Femur (tissue), 1 donor: ENCODE measurements around the gene TOP1.
"Not testable (repeated sequence)": the region's sequence is repeated elsewhere in the genome, so short reads cannot be mapped to it uniquely, and the experiment has no call there.

Experiments
- DNase-seq: peaks from one replicate; pipeline ENCODE4 v3.0.0-alpha.2; 2017

TOP1 gene

DNA sequence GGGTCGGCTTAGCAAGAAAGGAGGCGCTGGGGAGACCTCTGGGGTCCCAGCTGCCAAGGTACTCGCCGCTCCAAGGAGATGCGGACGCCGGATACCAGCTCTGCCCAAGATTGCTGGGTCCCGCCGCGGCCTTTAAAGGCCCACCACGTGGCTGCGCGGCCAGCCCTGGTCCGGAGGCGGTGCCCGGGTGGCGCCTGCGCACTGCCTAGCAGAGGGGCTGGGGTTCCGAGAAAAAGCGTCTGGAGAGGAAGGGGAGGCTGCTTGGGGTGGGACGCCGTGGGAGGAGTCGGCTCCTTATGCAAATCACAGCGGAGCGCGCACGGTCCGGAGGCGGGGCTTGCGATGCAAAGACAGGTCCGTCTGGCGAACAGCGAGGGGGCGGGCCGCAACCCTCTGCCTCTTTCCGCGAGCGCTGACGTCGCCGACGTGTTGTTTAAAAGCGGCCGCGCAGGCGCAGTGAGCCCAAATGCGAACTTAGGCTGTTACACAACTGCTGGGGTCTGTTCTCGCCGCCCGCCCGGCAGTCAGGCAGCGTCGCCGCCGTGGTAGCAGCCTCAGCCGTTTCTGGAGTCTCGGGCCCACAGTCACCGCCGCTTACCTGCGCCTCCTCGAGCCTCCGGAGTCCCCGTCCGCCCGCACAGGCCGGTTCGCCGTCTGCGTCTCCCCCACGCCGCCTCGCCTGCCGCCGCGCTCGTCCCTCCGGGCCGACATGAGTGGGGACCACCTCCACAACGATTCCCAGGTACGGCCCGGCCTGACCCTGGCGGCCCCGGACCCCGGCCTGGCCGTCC, at the start of gene TOP1:
TOP1 (plus strand) TSS at position 464 of the 791 bp plus-strand sequence; CDS start at position 710, 246 bp downstream.
- DNase-seq = peak; percentile 100

GRCh38 chr20:40979247-40979646, 49.4 kb upstream of the TOP1 start:
- DNase-seq = no peak

DNA sequence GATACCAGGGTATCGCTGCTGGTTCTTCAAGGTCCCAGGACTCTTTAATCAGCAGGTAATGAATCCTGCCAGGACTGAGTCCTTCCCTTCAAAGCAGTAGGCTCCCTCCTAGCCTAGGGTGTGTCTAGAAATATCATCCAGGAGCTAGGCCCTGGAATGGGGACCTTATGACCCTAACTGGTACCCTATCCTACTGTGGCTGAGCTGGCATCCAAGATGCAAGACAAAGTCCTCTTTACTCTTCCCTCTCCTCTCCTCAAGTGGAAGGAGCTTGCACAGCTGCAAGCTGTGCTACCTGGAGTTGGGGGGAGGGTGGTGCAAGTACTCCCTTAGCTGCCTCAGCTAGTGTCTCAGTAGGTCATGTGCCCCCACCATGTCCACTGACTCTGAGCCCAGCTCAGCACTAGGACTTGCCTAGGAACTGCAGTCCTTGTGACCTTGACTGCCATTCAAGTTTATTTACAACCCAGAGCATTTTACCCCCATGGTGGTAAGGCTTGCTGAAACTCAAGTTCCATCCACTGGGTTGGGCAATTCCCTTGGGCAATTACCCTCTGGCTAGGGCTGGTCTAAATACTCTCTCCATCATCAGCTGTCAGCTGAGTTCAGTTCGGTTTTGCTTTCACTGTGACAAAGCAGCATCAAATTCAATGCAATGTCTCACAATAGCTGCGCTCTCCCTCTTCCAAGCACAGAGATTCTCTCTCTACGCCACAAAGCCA, 48.4 kb upstream of the TOP1 start:
- no peak for DNase-seq

DNA sequence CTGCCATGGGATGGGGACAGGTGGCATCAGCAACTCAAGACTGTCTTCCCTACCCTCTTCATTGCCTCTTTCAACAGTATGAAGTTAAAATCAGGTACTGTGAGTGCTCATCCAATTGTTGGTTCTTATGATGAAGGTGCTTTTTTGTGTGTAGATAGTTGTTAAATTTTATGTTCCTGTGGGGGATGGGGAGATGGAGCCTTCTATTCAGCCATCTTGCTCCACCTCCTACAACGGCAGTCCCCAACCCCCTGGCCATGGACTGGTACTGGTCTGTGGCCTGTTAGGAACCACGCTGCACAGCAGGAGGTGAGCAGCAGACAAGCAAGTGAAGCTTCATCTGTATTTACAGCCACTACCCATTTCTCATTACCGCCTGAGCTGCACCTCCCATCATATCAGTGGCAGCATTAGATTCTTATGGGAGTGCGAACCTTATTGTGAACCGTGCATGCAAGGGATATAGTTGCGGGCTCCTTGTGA, 47.8 kb upstream of the TOP1 start:
- no peak for DNase-seq

- DNase-seq = no peak
Observed at GRCh38 chr20:40982415-40983145, 46.0 kb upstream of the TOP1 start.

DNA sequence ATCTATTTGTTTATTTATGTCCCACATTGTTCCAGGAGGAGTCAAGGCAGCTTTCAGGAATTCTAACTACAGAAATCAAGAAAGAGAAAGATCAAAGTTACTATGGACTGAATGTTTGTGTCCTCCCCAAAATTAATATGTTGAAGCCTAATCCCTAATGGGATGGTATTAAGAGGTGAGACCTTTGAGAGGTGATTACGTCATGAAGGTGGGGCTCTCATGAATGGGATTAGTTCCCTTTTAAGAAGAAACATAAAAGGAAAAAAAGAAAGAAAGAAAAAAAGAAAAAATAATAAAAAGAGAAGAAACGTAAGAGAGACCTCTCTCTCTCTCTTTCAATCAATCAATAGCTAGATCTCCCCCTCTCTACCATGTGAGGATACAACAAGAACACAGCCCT, 44.7 kb upstream of the TOP1 start:
- DNase-seq = no peak

DNA sequence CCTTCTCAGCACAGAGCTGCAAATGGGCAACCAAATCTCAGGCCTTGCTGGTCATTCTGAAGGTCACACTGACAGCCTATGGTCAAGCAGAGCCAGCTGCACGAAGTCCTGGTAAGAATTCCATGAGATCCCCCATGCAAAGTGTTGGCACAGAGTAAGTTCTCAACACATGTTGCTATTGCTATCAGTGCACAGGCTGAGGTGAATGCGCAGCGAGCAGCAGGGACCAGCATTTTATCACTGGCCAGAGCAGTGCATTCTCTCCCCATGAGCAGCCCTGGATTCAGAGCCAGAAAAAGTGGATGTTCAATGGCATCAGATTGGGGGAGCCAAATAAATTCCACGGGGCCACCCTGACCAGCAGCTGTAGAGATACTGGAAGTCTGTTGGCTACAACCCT, 44.1 kb upstream of the TOP1 start:
- no peak for DNase-seq

DNA sequence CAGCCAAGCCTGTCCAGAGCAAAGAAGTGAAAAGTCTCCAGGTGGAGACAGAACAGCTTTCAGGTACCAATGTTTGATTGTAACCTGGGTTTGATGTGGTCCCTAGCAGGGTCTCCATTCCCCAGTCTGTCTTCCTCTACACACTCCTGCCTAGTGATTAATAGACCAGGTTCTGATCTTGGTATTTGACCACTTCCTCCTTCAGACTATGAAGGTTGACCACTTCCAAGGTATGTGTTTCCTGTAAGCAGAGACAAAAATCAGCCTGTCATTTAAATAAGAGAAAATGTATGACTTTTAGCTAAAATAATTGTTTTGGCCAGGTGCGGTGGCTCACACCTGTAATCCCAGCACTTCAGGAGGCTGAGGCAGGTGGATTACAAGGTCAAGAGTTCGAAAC, 41.8 kb upstream of the TOP1 start:
- no peak for DNase-seq

DNA sequence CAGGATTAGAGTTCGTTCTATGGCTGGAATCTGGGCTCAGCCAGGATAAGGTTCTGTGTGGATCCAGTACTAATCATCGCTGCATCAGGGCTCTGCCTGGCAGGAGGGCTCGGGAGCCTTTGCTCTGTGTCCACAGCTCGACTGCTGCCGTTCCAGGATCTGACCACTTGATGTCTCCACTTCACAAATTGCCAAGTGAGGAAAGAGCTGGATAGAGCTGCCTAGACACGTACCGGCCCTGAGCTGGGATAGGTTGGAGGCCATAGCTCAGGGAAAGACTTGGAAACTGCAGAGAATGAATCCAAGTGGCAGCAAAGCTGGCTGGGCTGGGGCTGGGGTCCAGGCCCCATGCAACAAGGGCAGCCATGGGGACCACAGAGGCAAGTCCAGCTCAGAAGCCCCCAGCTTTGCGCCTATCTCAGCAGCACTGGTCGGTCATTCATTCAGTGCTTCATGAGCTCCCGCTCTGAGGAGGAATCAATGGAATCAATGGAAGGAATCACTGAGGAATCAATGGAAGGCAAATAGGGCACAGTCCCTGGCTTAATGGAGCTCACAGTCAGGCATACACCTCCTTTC, 38.0 kb upstream of the TOP1 start:
- DNase-seq = peak; percentile 85

- DNase-seq = peak; percentile 48
Observed at GRCh38 chr20:40991181-40991889, 37.3 kb upstream of the TOP1 start.

DNA sequence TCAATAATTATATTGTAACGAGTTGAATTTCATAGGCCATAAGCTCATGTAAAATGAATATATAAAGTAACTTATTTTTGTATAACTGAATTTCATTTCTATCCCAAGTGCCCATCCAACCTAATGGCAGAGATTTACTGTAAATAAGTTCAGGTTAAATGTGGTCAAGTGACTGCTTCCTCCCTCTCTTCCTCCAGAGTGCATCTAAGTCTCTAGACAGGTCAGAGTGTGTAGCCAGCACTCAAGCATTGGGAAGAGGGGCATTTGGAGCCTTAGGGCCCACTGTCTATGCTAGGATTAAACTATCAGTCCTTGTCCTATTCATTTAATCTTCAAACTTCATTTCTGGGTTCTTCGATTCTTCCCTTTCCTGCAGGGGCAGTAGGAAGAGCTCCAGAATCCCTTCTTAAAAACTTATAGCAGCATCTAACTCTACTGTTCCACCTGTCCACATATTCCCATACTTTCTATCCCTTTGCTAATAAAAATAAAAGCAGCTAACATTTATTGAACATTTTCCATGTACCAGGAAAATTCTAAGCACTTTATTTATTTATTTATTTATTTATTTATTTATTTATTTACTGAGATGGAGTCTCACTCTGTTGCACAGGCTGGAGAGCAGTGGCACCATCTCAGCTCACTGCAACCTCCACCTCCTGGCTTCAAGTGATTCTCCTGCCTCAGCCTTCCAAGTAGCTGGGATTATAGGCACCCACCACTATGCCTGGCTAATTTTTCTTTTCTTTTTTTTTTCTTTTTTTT, 36.1 kb upstream of the TOP1 start:
- no peak for DNase-seq

DNA sequence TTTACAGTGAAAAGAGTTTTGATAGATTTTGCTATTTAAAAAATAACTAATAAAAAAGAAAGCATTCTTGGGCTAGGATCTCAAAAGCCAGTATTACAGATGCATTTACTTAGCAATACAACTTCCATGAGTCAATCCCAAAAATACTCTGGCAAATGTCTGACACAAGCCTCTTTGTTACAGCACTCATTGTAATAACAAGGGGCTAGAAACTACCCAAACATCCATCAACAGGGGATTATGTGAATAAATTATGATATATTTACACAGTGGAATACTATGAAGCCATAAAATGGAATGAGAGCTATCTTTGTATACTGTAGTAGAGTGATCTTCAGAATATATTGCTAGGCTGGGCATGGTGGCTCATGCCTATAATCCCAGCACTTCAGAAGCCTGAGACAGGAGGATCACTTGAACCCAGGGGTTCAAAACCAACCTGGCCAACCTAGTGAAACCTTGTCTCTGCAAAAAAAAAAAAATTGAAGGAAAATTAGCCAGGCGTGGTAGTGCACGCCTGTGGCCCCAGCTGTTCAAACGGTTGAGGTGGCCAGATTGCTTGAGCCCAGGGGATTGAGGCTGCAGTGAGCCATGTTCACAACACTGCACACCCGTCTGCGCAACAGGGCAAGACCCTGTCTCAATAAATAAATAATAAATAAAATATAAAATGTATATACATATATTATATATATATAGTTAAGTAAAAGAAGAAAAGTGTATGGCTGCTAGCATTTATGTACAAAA, 34.7 kb upstream of the TOP1 start:
- no peak for DNase-seq

- DNase-seq = no peak
Observed at GRCh38 chr20:40996326-40996725, 32.3 kb upstream of the TOP1 start.

- no peak for DNase-seq
Observed at GRCh38 chr20:40997116-40997515, 31.5 kb upstream of the TOP1 start.

DNA sequence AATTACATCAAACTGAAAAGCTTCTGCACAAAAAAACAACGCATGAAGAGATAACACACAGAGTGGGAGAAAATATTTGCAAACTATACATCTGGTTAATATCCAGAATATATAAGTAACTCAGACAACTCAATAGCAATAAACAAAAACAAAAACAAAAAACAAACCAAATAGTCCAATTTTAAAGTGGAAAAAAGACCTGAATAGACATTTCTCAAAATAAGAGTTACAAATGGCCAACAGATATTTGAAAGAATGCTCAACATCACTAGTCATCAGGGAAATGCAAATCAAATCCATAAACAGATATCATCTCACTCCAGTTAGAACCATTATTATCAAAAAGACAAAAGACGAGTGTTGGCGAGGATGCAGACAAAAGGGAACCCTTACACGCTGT, 28.8 kb upstream of the TOP1 start:
- DNase-seq = no peak

- DNase-seq = no peak
Observed at GRCh38 chr20:41000628-41001027, 28.0 kb upstream of the TOP1 start.

DNA sequence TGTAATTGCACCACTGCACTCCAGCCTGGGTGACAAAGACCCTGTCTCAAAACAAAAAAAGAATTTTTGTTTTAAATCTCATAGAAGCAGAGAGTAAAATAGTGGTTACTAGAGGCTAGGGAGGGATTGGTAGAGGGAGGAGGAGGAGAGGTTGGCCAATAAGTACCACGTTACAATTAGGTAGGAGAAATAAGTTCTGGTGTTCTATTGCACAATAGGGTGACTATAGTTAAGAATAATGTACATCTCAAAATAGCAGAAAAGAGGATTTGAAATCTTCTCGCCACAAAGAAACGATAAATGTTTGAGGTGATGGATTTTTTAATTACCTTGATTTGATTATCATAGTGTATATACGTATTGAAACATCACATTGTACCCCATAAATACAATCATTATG, 27.1 kb upstream of the TOP1 start:
- no peak for DNase-seq

DNA sequence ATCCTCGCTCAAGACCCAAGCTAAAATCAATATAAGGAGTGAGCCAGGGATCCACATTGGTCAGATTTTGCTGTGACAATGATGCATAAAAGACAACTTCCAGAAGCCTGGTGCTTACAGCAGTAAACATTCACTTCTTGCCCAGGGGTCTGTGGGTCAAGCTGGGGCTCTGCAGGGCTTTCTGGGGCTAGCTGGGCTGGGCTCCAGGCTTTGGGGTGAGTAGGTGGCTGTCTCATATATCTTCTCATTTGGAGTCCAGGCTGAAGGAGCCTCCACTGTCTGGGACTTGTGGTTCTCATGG, 25.8 kb upstream of the TOP1 start:
- DNase-seq = no peak

DNA sequence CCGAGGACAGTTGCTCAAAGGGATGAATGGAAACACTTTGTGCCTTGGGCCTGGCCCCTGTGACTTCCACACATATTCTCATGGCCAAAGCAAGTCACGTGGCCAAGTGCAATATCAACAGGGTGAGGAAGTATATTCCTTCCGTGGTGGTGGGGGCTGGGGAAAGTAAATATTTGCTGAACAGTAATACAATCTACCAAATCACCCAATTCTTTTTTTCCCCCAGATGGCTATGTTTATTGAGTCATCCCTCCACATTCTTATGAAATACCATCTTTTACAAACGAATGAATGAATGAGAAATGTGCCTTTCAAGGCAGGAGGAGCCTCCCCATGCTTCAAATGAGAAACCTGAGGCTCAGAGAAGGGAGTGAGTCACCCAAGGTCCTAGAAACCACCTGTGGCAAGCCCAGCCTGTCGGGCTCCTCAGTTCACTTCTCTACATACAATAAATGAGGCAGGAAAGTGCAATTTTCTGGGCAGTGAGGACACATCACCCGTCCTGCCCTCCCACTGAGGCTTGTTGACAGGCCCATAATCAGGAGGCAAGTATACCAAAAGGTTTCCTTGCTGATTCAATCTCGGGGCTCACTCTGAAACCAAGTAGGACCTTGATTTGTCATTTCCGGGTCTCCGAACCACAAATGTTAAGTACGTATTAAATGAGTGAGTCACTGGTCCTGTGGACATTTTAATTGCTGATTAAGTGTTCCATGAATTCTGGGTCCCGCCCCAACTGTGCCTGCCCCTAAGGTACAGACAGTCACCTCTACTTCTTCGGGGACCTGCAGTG, 25.3 kb upstream of the TOP1 start:
- no peak for DNase-seq

GRCh38 chr20:41003936-41004294, 24.7 kb upstream of the TOP1 start:
- DNase-seq = not testable (repeated sequence)
